Measurements from ENCODE around the gene RRAS.

DNA sequence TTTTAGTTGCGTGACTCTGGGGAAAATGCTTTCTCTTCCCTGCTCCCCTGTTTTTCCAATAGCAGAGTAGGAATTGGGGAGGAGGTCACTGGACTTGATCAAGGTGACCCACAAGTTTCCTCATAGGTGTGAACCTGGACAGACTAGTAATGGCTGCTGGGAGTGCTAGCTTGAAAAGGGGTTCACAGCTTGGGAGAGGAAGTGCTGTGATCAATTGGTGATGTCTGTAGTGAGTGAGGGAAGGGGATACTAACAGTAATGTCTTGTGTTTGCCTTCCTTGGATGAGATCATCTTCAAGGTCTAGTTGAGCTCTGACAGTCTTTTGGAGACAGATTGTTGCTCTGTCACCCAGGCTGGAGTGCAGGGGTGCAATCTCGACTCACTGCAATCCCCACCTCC is 27.5 kb upstream of the RRAS start:
- TF ChIP-seq CTCF (IDR thresholded peaks at IDR 0.05 in 4 of 5, conservative IDR thresholded peaks at IDR 0.05 in 1 of 5) (no peak), POLR2A (IDR thresholded peaks at IDR 0.05) (no peak)
